IPS-18a (cell line): Measurements from ENCODE around the gene EFCAB14.

Experiments
- H3K27ac ChIP-seq: one replicate; pipeline ENCODE4 v1.5.1; 2013; ENCODE audit warnings: low read length
- H3K27me3 ChIP-seq: one replicate; pipeline ENCODE4 v1.6.1; 2013; ENCODE audit warnings: mild to moderate bottlenecking, low read length; ENCODE audit not compliant: control insufficient read depth, insufficient read depth
- H3K36me3 ChIP-seq: one replicate; pipeline ENCODE4 v1.6.1; 2013; ENCODE audit warnings: low read depth, low read length; ENCODE audit not compliant: control insufficient read depth
- H3K4me1 ChIP-seq: one replicate; pipeline ENCODE4 v1.6.1; 2013; ENCODE audit warnings: low read depth, low read length; ENCODE audit not compliant: control insufficient read depth
- H3K4me3 ChIP-seq: one replicate; pipeline ENCODE4 v1.5.1; 2013; ENCODE audit warnings: low read length
- H3K9ac ChIP-seq: one replicate; pipeline ENCODE4 v1.6.1; 2013; ENCODE audit warnings: mild to moderate bottlenecking, low read length, moderate library complexity
- H3K9me3 ChIP-seq: one replicate; pipeline ENCODE4 v1.6.1; 2013; ENCODE audit warnings: low read depth, low read length; ENCODE audit not compliant: control insufficient read depth

The EFCAB14 gene

DNA sequence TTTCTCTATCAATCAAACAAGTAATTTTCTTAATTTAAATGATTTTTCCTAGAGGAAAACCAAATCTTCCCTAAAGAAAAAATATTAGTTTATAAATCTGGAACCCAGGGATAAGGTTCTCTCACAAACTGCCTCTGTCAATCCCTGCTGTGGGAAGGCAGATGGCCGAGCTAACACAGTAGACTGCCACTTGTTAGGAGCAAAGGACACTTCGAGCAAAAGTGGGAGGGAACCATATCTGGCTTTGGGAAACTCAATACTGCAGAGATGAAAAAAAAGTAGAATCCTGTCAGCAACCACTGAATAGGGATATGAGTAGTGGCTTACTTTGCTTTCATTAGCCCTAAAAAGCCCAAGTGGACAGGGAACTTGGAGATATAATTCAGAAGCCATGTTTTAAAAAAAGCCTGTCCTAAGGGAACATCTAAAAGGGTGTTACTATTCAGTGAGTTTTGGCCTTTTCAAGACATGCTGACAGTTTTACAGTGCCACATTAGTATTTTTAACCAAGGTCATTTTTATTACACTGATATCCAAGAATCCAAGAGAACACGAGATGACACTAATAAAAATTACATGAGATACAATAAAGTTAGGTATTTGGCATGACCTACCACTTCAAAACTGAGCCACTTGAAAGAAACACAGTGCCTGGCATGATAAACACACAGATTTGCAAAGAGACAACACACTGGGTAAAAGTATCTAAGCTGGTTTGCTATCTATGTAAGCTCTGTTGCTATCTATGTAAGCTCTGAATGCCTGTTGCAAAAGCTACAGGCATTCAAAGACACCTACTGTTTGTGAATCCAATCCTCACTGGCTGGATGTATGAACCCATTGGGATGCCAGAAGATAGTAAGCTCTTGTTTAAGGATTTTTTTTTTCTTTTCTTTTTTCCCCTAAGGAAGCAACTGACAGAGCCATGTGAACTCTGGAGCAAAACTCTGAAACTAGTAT is 25.8 kb downstream of the EFCAB14 start:
- H3K4me3 ChIP-seq: no peak overlapping the region
- H3K36me3 ChIP-seq: peaks cover 66% of the 10 kb centered on the region
- H3K9me3 ChIP-seq: no peaks in the 10 kb centered on the region
- H3K9ac ChIP-seq: no peak overlapping the region
- no peaks in the 10 kb centered on the region for H3K4me1 ChIP-seq
- no peak overlapping the region for H3K27ac ChIP-seq
- no peaks in the 10 kb centered on the region for H3K27me3 ChIP-seq

DNA sequence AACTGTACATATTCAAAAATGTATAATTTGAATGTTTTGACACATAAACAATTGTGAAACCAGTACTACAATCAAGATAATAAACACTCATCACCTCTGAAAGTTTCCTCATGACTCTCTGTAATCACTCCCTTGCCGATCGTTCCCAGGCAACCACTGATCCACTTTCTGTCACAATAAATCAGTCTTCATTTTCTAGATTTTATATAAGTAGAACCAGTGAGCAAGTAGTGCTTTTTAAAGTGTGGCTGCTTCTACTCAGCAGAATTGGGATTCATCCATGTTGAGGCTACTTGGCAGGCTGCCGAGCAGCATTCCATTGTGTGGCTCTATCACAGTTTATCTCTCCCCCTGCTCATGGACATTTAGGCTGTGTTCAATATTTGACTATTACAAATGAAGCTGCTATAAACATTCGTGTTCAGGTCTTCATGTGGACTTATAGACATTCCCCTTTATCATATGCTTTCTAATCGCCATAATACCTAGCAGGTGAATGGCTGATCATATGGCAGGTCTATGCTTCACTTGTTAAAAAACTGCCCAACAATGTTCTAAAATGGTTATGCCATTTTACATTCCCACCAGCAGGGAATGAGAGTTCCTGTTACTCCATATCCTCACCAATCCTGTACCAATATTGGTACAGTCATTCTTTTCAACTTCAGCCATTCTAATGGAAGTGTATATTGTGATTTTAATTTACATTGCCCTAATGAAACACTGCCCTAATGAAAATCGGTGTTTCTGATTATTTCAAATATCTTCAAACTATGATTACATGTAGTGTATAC is 26.7 kb downstream of the EFCAB14 start:
- no peak overlapping the region for H3K4me3 ChIP-seq
- no peak overlapping the region for H3K27ac ChIP-seq
- H3K4me1 ChIP-seq: no peaks in the 10 kb centered on the region
- no peaks in the 10 kb centered on the region for H3K9me3 ChIP-seq
- peaks cover 74% of the 10 kb centered on the region for H3K36me3 ChIP-seq
- H3K9ac ChIP-seq: no peak overlapping the region
- no peaks in the 10 kb centered on the region for H3K27me3 ChIP-seq

DNA sequence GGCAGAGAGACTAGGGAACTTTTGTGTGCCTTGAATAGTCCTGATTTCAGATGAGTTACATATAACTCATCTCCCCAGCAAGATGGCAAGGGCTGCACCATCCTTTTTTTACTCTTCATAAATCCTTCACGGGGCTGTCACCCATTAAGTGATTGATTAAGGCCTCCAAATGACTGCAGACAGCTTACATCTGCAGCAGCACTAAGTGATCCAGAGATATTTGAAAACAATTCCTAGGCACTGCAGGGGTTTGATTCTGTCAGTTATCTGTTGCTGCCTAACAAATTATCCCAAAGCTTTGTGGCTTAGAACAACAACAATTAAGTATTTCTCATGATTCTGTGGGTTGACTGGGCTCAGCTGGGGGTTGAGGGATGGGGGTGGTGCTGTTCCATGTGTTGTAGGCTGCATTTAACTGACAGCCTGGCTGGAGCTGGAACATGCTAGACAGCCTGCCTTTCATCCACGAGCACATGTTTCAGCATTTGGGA is 27.9 kb downstream of the EFCAB14 start:
- H3K27ac ChIP-seq: no peak overlapping the region
- no peaks in the 10 kb centered on the region for H3K9me3 ChIP-seq
- no peak overlapping the region for H3K9ac ChIP-seq
- H3K4me1 ChIP-seq: no peaks in the 10 kb centered on the region
- peaks cover 75% of the 10 kb centered on the region for H3K36me3 ChIP-seq
- no peak overlapping the region for H3K4me3 ChIP-seq
- no peaks in the 10 kb centered on the region for H3K27me3 ChIP-seq

DNA sequence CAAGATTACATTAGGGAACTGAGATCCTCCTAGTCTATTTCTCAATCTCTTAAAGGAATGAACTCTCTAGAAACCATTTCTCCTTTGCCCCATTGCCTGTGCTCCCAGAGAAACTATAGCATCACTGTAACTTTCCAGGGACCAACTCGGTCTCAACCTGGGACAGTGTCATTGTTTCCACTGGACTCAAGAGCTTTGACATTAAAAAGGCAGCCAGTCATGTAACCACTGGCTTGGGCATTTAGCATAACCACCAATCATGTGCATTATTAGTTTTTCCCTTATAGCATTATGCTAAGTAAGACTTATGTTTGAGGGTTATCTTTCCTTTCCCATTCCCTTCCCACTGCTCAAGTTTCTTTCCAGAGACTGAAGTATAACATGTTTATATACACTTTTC is 29.0 kb downstream of the EFCAB14 start:
- H3K4me3 ChIP-seq: no peak overlapping the region
- H3K27me3 ChIP-seq: no peaks in the 10 kb centered on the region
- peaks cover 74% of the 10 kb centered on the region for H3K36me3 ChIP-seq
- no peak overlapping the region for H3K9ac ChIP-seq
- no peaks in the 10 kb centered on the region for H3K9me3 ChIP-seq
- no peak overlapping the region for H3K27ac ChIP-seq
- H3K4me1 ChIP-seq: no peaks in the 10 kb centered on the region

DNA sequence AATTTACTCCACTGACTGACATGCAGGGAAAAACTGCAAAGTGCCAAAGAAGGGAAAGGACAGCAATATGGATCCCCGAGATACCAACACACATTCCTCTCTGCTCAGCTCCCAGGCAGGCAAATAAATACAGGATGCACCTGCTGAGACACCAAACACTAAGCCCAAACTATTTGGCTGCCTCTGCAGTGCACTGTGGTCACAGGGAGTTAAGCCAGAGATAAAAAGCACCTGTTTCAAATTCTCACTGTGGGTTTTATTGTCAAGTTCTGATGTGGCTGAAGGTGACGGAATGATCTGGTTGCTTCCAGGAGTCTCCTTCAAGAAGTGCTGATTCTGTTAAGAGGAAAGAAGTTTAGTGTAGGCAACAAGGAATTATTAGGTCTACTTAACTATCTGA is 29.6 kb downstream of the EFCAB14 start:
- H3K9ac ChIP-seq: no peak overlapping the region
- H3K27ac ChIP-seq: no peak overlapping the region
- H3K27me3 ChIP-seq: no peaks in the 10 kb centered on the region
- no peak overlapping the region for H3K4me3 ChIP-seq
- H3K9me3 ChIP-seq: no peaks in the 10 kb centered on the region
- H3K36me3 ChIP-seq: peaks cover 79% of the 10 kb centered on the region
- H3K4me1 ChIP-seq: no peaks in the 10 kb centered on the region

DNA sequence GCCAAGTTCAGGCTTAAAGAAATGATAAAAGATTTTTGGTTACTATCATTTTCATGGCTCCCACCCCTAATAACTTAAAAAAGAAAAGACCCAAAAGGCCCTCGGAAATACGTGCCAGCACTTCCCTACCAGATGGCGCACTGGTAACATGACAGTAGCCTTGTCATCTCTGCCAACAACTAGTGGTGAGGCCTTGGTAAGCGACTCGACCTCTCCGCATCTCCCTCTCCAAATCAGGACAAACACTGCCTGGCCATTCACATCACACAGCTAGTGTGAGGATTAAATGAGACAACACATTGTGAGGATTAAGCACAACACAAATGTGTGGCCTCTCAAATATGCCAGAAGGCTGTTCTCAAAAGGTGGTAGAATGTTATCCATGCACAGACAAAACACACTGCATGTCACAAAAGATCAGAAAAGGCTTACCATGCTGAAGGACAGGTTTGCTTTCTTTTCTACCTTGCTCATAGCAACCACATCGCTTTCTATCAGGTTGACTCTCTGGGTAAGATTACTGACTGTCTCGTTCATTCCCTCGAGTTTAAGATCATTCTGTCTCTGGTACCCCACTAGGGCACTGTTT is 30.9 kb downstream of the EFCAB14 start:
- H3K36me3 ChIP-seq: peaks cover 89% of the 10 kb centered on the region
- H3K4me3 ChIP-seq: no peak overlapping the region
- no peak overlapping the region for H3K9ac ChIP-seq
- H3K9me3 ChIP-seq: no peaks in the 10 kb centered on the region
- H3K4me1 ChIP-seq: no peaks in the 10 kb centered on the region
- H3K27me3 ChIP-seq: no peaks in the 10 kb centered on the region
- no peak overlapping the region for H3K27ac ChIP-seq

DNA sequence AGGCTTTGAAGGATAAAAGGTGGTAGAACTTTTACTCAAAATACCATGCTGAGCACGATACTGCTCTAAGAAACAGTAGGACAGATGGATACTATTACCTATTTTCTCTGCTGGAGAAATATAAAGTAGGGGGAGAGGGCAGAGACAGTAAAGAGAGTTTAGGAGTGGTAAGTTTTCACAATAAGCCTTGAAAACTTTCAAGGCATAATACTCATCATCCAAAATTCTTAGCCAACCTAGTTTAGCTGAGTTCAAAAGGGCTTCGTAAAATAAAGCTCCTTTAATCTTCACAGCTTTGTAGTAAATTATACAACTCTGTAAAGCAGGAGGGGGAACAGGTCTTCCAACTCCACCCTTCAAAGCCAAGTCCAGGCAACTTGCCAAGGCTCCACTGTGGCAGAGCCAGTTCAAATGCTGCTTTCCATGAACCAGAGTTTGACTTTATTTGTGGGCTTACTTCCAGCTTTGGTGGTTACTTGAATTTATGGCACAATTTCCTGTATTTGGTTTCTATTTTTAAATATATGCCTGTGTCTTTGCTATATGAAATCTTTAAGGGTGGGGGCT is 31.7 kb downstream of the EFCAB14 start:
- H3K4me3 ChIP-seq: no peak overlapping the region
- H3K9ac ChIP-seq: no peak overlapping the region

GRCh38 chr1:46686255-46686654 is 32.7 kb downstream of the EFCAB14 start:
- H3K9me3 ChIP-seq: no peaks in the 10 kb centered on the region
- no peak overlapping the region for H3K27ac ChIP-seq
- H3K4me1 ChIP-seq: no peaks in the 10 kb centered on the region
- no peaks in the 10 kb centered on the region for H3K27me3 ChIP-seq
- peaks cover 95% of the 10 kb centered on the region for H3K36me3 ChIP-seq
- no peak overlapping the region for H3K9ac ChIP-seq
- no peak overlapping the region for H3K4me3 ChIP-seq

More for the DNA sequence above, 31.7 kb downstream of the EFCAB14 start:
- H3K36me3 ChIP-seq: peaks cover 95% of the 10 kb centered on the region
- H3K27ac ChIP-seq: no peak overlapping the region
- no peaks in the 10 kb centered on the region for H3K27me3 ChIP-seq
- no peaks in the 10 kb centered on the region for H3K9me3 ChIP-seq
- H3K4me1 ChIP-seq: no peaks in the 10 kb centered on the region

- Histone ChIP-seq H3K9ac (no peak overlapping the region), H3K9me3 (no peaks in the 10 kb centered on the region), H3K27ac (no peak overlapping the region), H3K36me3 (peaks cover 89% of the 10 kb centered on the region), H3K4me1 (no peaks in the 10 kb centered on the region), H3K27me3 (no peaks in the 10 kb centered on the region), H3K4me3 (no peak overlapping the region)
Observed at GRCh38 chr1:46684670-46685069, 34.2 kb downstream of the EFCAB14 start.

DNA sequence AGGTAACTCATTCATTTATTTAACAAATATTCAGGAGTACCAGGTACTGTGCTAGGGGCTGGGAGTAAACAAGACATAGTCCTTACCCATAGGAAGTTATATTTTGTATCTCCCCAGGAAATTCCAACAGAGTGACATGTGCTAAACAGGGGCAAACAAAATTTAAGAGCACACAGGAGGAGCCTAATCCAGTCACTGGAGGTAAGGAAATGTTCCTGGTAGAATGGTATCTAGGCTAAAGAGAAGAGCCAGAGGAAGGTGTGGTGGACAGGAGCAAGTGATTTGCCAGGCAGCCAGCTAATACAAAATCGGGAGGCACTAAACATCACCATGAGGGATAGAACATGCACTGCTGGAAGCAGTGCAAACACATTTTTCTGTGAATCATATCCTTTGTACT is 36.9 kb downstream of the EFCAB14 start:
- no peak overlapping the region for H3K9ac ChIP-seq
- H3K27me3 ChIP-seq: no peaks in the 10 kb centered on the region
- peaks cover 73% of the 10 kb centered on the region for H3K36me3 ChIP-seq
- H3K4me3 ChIP-seq: no peak overlapping the region
- H3K27ac ChIP-seq: no peak overlapping the region
- no peaks in the 10 kb centered on the region for H3K9me3 ChIP-seq
- peaks cover 9% of the 10 kb centered on the region for H3K4me1 ChIP-seq
